BLaER1 treated with 17β-estradiol and CSF1 and Interleukin-3, amounts not matched to agents 10 nM and 100 nM (cell line): ENCODE data around the gene PLOD3.
A peak's percentile ranks its signal among the peaks of the same experiment; 100 is the strongest.

ENCODE experiments used
- H3K27ac ChIP-seq, 11 experiments: shearing (Covaris generic); formaldehyde crosslinking; 2 replicates each; pipeline ENCODE4 v1.8.1; 2022
- H3K27me3 ChIP-seq, 11 experiments: shearing (Covaris generic); formaldehyde crosslinking; 2 replicates each; pipeline ENCODE4 v1.8.1; 2022
- H3K36me3 ChIP-seq, 11 experiments: shearing (Covaris generic); formaldehyde crosslinking; 2 replicates each; pipeline ENCODE4 v1.8.1; 2022
- H3K4me1 ChIP-seq, 10 experiments: shearing (Covaris generic); formaldehyde crosslinking; 2 replicates each; pipeline ENCODE4 v1.8.1; 2022
- H3K4me2 ChIP-seq, 11 experiments: shearing (Covaris generic); formaldehyde crosslinking; 2 replicates each; pipeline ENCODE4 v1.8.1; 2022
- H3K4me3 ChIP-seq, 10 experiments: shearing (Covaris generic); formaldehyde crosslinking; 2 replicates each; pipeline ENCODE4 v1.8.1; 2022
- H3K9ac ChIP-seq, 11 experiments: shearing (Covaris generic); formaldehyde crosslinking; 2 replicates each; pipeline ENCODE4 v1.8.1; 2022
- H3K9me3 ChIP-seq, 11 experiments: shearing (Covaris generic); formaldehyde crosslinking; replicated peaks in 1 of 11; 2 replicates each; pipeline ENCODE4 v1.8.1; 2022
- H4K20me1 ChIP-seq, 11 experiments: shearing (Covaris generic); formaldehyde crosslinking; 2 replicates each; pipeline ENCODE4 v1.8.1; 2022
- Cebpa-rat ChIP-seq, 11 experiments: shearing (Covaris generic); IDR thresholded peaks; 2 replicates each; pipeline ENCODE4 v1.8.1; 2022

PLOD3 gene

DNA sequence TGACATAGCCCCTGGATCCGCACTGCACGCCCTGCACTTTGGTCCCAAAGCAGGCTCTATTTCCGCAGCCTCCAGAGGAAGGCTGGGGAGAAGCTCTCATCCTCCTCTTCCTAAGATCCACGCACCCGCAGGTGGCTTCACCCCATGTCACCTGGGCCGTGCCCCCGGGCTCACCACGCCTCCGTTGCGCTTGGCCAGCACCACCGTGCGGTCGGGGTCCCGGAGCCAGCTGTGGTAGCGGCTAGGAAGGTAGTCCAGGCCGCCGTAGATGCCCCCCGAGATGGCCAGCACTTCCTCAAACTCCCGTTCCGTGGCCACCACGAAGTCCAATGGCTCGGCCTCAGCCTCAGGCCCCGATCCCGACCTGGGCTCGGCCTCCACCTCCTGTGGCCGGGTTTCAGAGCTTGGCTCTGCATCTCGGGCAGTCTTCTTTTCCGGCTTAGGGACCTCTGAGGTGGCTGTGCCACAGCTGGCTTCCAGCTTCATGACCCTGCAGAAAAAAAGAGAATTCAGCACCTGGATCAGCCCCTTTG, 43.0 kb downstream of the PLOD3 start:
- TF ChIP-seq Cebpa-rat (IDR thresholded peaks at IDR 0.05), result no peak
- H3K27ac ChIP-seq, result no peak overlapping the region
- H3K4me1 ChIP-seq, result peaks cover 44 to 84% (median 62%) of the 10 kb centered on the region in 10 experiments
- no peaks in the 10 kb centered on the region for H3K36me3 ChIP-seq
- peak overlapping the region; percentile 48 to 100 (median 89); a peak in 20 of 22 replicates for H3K4me2 ChIP-seq
- peak overlapping the region in 3 of 10 experiments; percentile 25 to 54 (median 33); a peak in 4 of 20 replicates for H3K4me3 ChIP-seq
- peaks cover 99 to 100% (median 100%) of the 10 kb centered on the region in 11 experiments for H3K27me3 ChIP-seq
- peaks cover 0 to 40% (median 13%) of the 10 kb centered on the region in 11 experiments; a peak in 16 of 22 replicates for H4K20me1 ChIP-seq
- peaks cover 0 to 25% (median 22%) of the 10 kb centered on the region in 11 experiments; a peak in 18 of 22 replicates for H3K9me3 ChIP-seq
- H3K9ac ChIP-seq, result no peak overlapping the region

DNA sequence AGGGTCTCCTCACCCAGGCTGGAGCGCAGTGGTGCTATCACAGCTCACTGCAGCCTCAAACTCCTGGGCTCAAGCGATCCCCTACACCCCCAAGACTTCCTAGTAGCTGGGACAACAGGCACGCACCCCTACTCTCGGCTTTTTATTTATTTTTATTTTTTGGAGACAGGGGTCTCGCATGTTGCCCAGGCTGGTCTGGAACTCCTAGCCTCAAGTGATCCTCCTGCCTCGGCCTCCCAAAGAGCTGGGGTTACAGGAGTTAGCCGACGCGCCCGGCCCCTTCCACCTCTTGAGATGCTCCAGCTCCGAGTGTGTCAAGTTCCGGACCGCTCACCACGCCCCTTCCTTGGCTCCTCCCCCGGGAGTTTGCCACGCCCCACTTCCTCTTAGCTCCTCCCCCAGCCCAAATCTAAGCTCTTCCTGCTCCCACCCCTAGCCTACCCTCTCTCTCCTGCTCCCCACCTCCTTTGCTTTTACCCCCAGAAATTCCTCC, 43.6 kb downstream of the PLOD3 start:
- peaks cover 0 to 44% (median 13%) of the 10 kb centered on the region in 11 experiments; a peak in 16 of 22 replicates for H4K20me1 ChIP-seq

DNA sequence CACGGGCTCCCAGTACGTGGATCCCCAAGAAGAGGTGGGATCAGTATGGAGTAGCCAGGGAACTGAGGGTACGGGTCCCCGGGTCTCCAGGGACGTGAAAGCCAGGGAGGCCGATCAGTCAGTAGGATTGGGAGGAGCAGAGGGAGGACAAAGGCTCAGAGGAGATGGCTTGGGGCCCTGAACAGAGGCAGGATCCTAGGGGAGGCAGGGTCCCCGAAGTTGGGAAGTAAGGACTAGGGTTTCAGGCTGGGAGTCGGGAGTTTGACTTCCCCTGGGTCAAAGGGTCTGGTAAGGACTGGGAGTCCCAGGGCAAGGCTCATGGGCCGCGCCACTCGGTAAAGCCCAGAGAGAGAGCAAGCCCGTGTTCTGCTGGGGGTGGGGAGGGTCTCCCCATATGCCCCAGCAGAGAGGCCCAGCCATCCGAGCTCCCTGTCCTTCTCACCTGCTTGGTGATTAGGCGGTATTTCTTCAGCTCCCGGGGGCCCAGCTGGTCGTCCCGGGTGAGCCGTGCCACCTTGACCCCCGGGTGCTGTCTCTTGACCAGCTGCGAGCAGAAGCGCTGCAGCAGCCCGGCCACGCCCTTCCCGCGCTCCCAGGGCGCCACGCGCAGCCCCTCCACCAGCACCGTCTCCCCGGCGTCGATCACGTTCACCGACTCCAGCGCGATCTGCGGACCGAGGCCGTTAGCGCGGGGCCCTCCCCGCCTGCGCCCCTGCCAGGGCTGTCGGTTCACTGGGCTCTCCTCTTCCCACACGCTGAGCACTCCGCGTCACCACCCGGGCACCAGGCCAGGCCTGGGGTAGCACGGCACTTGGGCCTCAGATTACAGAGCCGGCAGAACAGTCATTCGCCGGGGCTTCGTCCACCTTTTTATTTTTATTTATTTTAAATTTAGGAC, 44.3 kb downstream of the PLOD3 start:
- peaks cover 0 to 25% (median 22%) of the 10 kb centered on the region in 11 experiments; a peak in 18 of 22 replicates for H3K9me3 ChIP-seq
- H3K36me3 ChIP-seq, result no peaks in the 10 kb centered on the region
- peaks cover 55 to 86% (median 69%) of the 10 kb centered on the region in 10 experiments for H3K4me1 ChIP-seq
- peaks cover 0 to 51% (median 14%) of the 10 kb centered on the region in 11 experiments; a peak in 16 of 22 replicates for H4K20me1 ChIP-seq
- peak overlapping the region; percentile 48 to 100 (median 89) for H3K4me2 ChIP-seq
- no peak for TF ChIP-seq Cebpa-rat (IDR thresholded peaks at IDR 0.05)
- no peak overlapping the region for H3K27ac ChIP-seq
- no peak overlapping the region; a peak in 1 of 22 replicates for H3K9ac ChIP-seq
- peaks cover 99 to 100% (median 100%) of the 10 kb centered on the region in 11 experiments for H3K27me3 ChIP-seq
- H3K4me3 ChIP-seq, result peak overlapping the region; percentile 7 to 54 (median 36); a peak in 16 of 20 replicates

More for the DNA sequence above, 43.6 kb downstream of the PLOD3 start:
- peaks cover 99 to 100% (median 100%) of the 10 kb centered on the region in 11 experiments for H3K27me3 ChIP-seq
- H3K4me3 ChIP-seq, result peak overlapping the region in 9 of 10 experiments; percentile 7 to 54 (median 33); a peak in 14 of 20 replicates
- H3K9me3 ChIP-seq, result peaks cover 0 to 25% (median 22%) of the 10 kb centered on the region in 11 experiments; a peak in 18 of 22 replicates
- H3K9ac ChIP-seq, result no peak overlapping the region
- peak overlapping the region; percentile 48 to 100 (median 89) for H3K4me2 ChIP-seq
- H3K36me3 ChIP-seq, result no peaks in the 10 kb centered on the region
- no peak overlapping the region for H3K27ac ChIP-seq
- no peak for TF ChIP-seq Cebpa-rat (IDR thresholded peaks at IDR 0.05)
- peaks cover 49 to 86% (median 64%) of the 10 kb centered on the region in 10 experiments for H3K4me1 ChIP-seq

DNA sequence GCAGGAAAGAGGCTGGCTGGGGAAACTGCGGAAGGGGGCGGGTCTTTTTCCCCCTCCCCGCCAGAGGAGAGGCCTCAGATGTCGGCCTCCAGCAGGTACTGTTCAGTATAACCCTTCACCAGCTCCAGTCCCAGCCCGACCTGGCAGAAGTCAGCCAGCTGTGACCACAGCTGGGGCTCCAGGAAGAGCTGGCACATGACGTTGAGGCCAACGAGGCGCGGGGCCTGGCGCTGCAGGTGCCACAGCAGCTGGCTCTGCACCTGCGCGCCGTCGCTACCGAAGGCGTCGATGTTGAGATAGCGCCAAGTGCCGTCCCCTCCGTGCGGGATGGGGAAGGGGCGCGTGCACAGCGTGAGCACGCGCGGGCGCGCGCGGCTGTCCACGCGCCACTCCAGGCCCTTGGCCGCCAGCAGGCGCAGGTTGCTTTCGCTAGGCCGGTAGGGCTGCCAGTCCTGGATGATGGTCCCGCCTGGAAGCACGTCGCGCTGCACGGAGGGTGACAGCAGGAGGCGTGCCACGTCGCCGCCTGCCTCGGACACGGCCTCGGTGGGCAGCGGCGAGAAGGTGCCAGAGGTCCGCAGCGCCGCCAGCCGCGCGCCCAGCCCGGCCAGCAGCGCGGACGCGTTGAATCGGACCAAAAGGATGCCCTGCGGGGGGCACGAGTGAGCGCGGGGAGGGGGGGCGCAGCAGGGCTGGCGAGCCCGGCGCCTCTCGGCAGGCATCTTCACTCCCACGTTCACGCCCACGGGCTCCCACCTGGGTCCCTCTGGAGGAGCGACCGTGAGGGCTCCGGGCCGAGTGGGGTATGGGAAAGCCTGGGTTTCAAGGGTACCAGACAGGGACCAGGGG, 45.2 kb downstream of the PLOD3 start:
- Histone ChIP-seq H3K36me3 (no peaks in the 10 kb centered on the region), H4K20me1 (peaks cover 0 to 54% (median 15%) of the 10 kb centered on the region in 11 experiments; a peak in 16 of 22 replicates), H3K27me3 (peaks cover 99 to 100% (median 100%) of the 10 kb centered on the region in 11 experiments), H3K4me3 (peak overlapping the region; percentile 4 to 49 (median 34); a peak in 16 of 20 replicates), H3K9ac (peak overlapping the region in 3 of 11 experiments; percentile 15 to 41 (median 39); a peak in 3 of 22 replicates), H3K4me2 (peak overlapping the region; percentile 48 to 100 (median 89)), H3K27ac (peak overlapping the region in 2 of 11 experiments; percentile 13 to 50; a peak in 1 of 22 replicates), H3K9me3 (peaks cover 0 to 25% (median 22%) of the 10 kb centered on the region in 11 experiments; a peak in 18 of 22 replicates), H3K4me1 (peaks cover 58 to 93% (median 76%) of the 10 kb centered on the region in 10 experiments)
- no peak for TF ChIP-seq Cebpa-rat (IDR thresholded peaks at IDR 0.05)

DNA sequence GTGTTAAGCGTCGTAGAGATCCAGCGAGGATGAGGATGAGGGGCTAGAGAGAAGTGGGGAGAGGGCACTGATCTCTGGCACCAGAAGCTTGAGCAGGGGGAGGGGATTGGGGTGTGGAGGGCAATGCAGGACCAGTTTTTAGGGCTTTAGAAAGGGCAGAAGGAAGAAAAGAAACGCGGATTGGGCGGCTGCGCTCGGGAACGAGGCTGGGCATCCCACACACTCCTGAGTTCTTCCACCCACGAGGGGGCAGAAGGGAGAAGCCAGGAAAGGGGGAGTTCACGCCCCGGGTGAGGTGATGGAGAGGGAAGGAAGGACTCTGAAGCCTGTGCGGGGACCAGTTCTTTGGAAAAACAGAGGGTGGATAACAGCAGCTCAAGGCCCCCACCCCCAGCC, 45.9 kb downstream of the PLOD3 start:
- TF ChIP-seq Cebpa-rat (IDR thresholded peaks at IDR 0.05), result no peak
- no peaks in the 10 kb centered on the region for H3K36me3 ChIP-seq
- peak overlapping the region; percentile 48 to 100 (median 89) for H3K4me2 ChIP-seq
- peaks cover 0 to 54% (median 15%) of the 10 kb centered on the region in 11 experiments; a peak in 16 of 22 replicates for H4K20me1 ChIP-seq
- peak overlapping the region in 3 of 11 experiments; percentile 15 to 41 (median 39); a peak in 3 of 22 replicates for H3K9ac ChIP-seq
- peak overlapping the region in 3 of 11 experiments; percentile 13 to 50 (median 13); a peak in 3 of 22 replicates for H3K27ac ChIP-seq
- peaks cover 64 to 91% (median 82%) of the 10 kb centered on the region in 10 experiments for H3K4me1 ChIP-seq
- H3K27me3 ChIP-seq, result peaks cover 96 to 100% (median 99%) of the 10 kb centered on the region in 11 experiments
- H3K9me3 ChIP-seq, result peaks cover 0 to 25% (median 22%) of the 10 kb centered on the region in 11 experiments; a peak in 18 of 22 replicates
- peak overlapping the region in 6 of 10 experiments; percentile 7 to 49 (median 36); a peak in 8 of 20 replicates for H3K4me3 ChIP-seq

DNA sequence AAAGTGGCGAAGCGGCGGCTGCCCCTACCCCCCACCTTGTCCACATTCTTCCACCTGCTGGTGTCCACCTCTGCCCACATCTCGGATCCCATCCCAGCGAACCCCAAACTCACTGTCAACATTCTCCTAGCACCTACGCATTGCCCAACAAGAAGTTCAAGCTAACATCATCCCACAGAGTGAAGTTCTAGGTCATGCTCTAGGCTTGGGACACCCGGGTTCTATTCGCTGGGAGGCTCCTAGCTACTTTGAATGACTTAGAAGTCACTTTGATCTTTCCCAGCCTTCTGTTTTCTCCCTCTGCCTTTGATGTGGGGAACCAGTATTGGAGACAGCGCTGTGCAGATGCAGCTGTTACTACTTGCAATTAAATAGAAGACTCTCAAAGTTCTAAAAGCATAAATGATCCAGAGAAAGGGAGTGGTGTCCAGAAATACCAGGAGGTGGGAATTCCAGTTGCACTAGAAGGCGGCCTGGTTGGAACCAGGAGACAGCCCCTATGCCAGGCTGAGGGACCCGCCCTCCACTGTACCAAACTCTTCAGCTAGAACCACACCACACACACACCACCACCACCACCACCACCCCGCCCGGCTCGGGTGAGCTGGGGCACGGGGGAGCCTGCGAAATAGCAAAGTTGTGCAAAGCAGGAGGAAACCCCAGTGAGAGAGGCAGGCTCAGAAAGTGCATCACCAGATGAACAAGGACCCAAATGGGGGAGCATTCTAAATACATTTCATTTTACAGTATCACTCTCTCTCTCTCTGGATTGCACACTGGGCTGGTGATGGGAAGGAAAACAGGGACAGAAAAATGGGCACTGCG, 46.6 kb downstream of the PLOD3 start:
- peak overlapping the region in 3 of 11 experiments; percentile 3 to 41 (median 39); a peak in 3 of 22 replicates for H3K9ac ChIP-seq
- H3K27ac ChIP-seq, result peak overlapping the region in 2 of 11 experiments; percentile 13 to 50; a peak in 3 of 22 replicates
- peaks cover 69 to 91% (median 87%) of the 10 kb centered on the region in 10 experiments for H3K4me1 ChIP-seq
- H3K4me2 ChIP-seq, result peak overlapping the region; percentile 70 to 100 (median 89)
- H4K20me1 ChIP-seq, result peaks cover 0 to 54% (median 15%) of the 10 kb centered on the region in 11 experiments; a peak in 16 of 22 replicates
- H3K27me3 ChIP-seq, result peaks cover 96 to 100% (median 99%) of the 10 kb centered on the region in 11 experiments
- peaks cover 0 to 25% (median 22%) of the 10 kb centered on the region in 11 experiments; a peak in 18 of 22 replicates for H3K9me3 ChIP-seq
- TF ChIP-seq Cebpa-rat (IDR thresholded peaks at IDR 0.05), result no peak
- no peaks in the 10 kb centered on the region for H3K36me3 ChIP-seq
- peak overlapping the region in 6 of 10 experiments; percentile 5 to 49 (median 28); a peak in 8 of 20 replicates for H3K4me3 ChIP-seq
